Measurements from ENCODE around the gene GJB4.

DNA sequence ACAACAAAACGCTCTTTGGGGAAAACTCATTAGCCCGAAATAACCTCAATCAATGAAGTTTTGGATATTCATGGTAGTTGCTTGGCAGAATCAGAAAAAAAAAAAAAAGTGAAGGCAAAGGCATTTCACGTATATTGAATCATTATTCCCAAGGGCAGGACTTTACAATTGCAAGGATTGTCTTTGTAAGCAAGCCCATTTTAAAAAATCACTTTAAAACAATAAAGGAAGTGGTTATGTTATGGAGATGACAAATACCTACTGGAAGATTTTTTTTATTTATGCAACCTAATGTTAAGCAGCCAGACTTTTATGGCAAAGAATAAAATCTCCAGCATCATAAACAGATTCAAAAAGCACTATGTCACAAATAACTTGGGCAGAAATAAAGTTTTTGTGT lies 9.3 kb downstream of the GJB4 start:
- no peak for TF ChIP-seq POLR2A (IDR thresholded peaks at IDR 0.05; ENCODE audit: low read depth, low read length)
- no peak for TF ChIP-seq POLR2AphosphoS5 (IDR thresholded peaks at IDR 0.05; ENCODE audit: low read depth, low read length)
- no peak for TF ChIP-seq TAF1 (IDR thresholded peaks at IDR 0.05; ENCODE audit: low read depth, low read length)

Data from GM12891 (cell line).